HCT116 (cell line): ENCODE results near the gene LRP4. TPM values are rescaled to one million over a fixed set of nuclear protein-coding genes. Genes with fewer than 3 reads are reported as not detected.

Experiments used
- ATAC-seq: fragments of 200-7000 bp; cut with Tn5 transposase; 2 replicates; pipeline ENCODE4 v1.9.1; 2020; ENCODE audit warnings: mild to moderate bottlenecking, moderate library complexity
- BruUV-seq: library from RNA; stranded (reverse); fragments of 400-500 nt; replicated peaks from 2 replicates; lab custom pipeline; 2021; lab: Mats Ljungman, UMichigan
- CTCF ChIA-PET: fragments of 300-600 bp; sonication (Branson Sonifier 250); formaldehyde crosslinking; loops from one replicate; lab custom pipeline; 2021; ENCODE audit warnings: antibody characterized with exemption; lab: Charles Lee
- POLR2A ChIA-PET: fragments of 300-600, 350-600 bp; sonication (Branson Sonifier 250); formaldehyde crosslinking; loops from one replicate; lab custom pipeline; 2021; ENCODE audit warnings: antibody characterized with exemption; lab: Charles Lee
- RAD21 ChIA-PET, 2 experiments: fragments of 300-600 bp; sonication (Branson Sonifier 250); formaldehyde crosslinking; loops; one replicate each; lab custom pipeline; 2023; ENCODE audit warnings: low total read pairs in 2 of 2; ENCODE audit not compliant: uncharacterized antibody in 2 of 2, unreplicated experiment in 2 of 2, low non-redundant PET in 1 of 2; lab: Charles Lee
- DNase-seq: peaks from one replicate; pipeline ENCODE4 v3.0.0-alpha.2; 2010; ENCODE audit warnings: low read depth, low spot score
- H2AFZ ChIP-seq: fragments of 200-600 bp; shearing (Covaris generic), sonication (generic); 2 replicates; pipeline ENCODE4 v1.6.1; 2017; ENCODE audit warnings: low read depth, mixed run types, mixed read lengths, antibody characterized with exemption, low read length; ENCODE audit not compliant: poor library complexity, severe bottlenecking
- H3K27ac ChIP-seq: 2 replicates; pipeline ENCODE4 v1.5.1; 2012; ENCODE audit warnings: low read depth, low read length
- H3K27me3 ChIP-seq: fragments of 200-600 bp; sonication (generic); 2 replicates; pipeline ENCODE4 v1.6.1; 2016; ENCODE audit warnings: mixed run types, low read length, mixed read lengths; ENCODE audit not compliant: insufficient read depth
- H3K36me3 ChIP-seq, 2 experiments: fragments of 200-500 bp in 1 of 2; fragments of 200-600 bp in 1 of 2; sonication (Bioruptor generic) in 1 of 2; sonication (generic) in 1 of 2; 2 replicates each; pipeline versions ENCODE4 v1.5.1 to v1.6.1; 2014 to 2016; ENCODE audit warnings: low read length in 2 of 2, inconsistent platforms in 1 of 2, mixed read lengths in 1 of 2, mixed run types in 1 of 2; ENCODE audit not compliant: insufficient read depth in 2 of 2, control insufficient read depth in 1 of 2
- H3K4me1 ChIP-seq, 2 experiments: fragments of 200-600 bp in 1 of 2; sonication (generic) in 1 of 2; 2 replicates each; pipeline versions ENCODE4 v1.5.1 to v1.6.1; 2012 to 2017; ENCODE audit warnings: low read length in 2 of 2, inconsistent platforms in 1 of 2, mild to moderate bottlenecking in 1 of 2, mixed read lengths in 1 of 2, mixed run types in 1 of 2, moderate library complexity in 1 of 2; ENCODE audit not compliant: insufficient read depth in 2 of 2, control insufficient read depth in 1 of 2
- H3K4me2 ChIP-seq: fragments of 200-600 bp; sonication (generic); 2 replicates; pipeline ENCODE4 v1.6.1; 2017; ENCODE audit warnings: mixed run types, low read length, mixed read lengths
- H3K4me3 ChIP-seq, 2 experiments: fragments of 200-600 bp in 1 of 2; sonication (generic) in 1 of 2; replicated peaks in 1 of 2; 2 replicates each; pipeline ENCODE4 v1.5.1; 2011 to 2016; ENCODE audit warnings: low read length in 2 of 2, control low read depth in 1 of 2, low read depth in 1 of 2, mild to moderate bottlenecking in 1 of 2, mixed read lengths in 1 of 2, mixed run types in 1 of 2
- H3K79me2 ChIP-seq: fragments of 200-600 bp; sonication (generic); 2 replicates; pipeline ENCODE4 v1.6.1; 2017; ENCODE audit warnings: mild to moderate bottlenecking, mixed run types, low read length, moderate library complexity, mixed read lengths; ENCODE audit not compliant: insufficient read depth
- H3K9ac ChIP-seq: fragments of 200-600 bp; sonication (generic); 2 replicates; pipeline ENCODE4 v1.6.1; 2016; ENCODE audit warnings: low read length, mixed read lengths
- H3K9me2 ChIP-seq: fragments of 200-600 bp; sonication (generic), shearing (Covaris generic); 2 replicates; pipeline ENCODE4 v1.6.1; 2017; ENCODE audit warnings: mixed run types, mild to moderate bottlenecking, moderate library complexity; ENCODE audit not compliant: insufficient read depth
- H3K9me3 ChIP-seq, 2 experiments: fragments of 200-500 bp in 1 of 2; fragments of 200-600 bp in 1 of 2; sonication (Bioruptor generic) in 1 of 2; sonication (generic) in 1 of 2; 2 replicates each; pipeline ENCODE4 v1.6.1; 2014 to 2017; ENCODE audit warnings: low read length in 2 of 2, mixed read lengths in 2 of 2, inconsistent platforms in 1 of 2, low read depth in 1 of 2, mild to moderate bottlenecking in 1 of 2, mixed run types in 1 of 2, moderate library complexity in 1 of 2; ENCODE audit not compliant: control insufficient read depth in 1 of 2, insufficient read depth in 1 of 2
- H4K20me1 ChIP-seq: fragments of 200-600 bp; sonication (generic), shearing (Covaris generic); 2 replicates; pipeline ENCODE4 v1.6.1; 2017; ENCODE audit warnings: mixed run types, mild to moderate bottlenecking, moderate library complexity; ENCODE audit not compliant: insufficient read depth
- ATF3 ChIP-seq: IDR thresholded peaks from 2 replicates; pipeline ENCODE4 v1.6.1; 2012
- CBX3 ChIP-seq: IDR thresholded peaks from 2 replicates; pipeline ENCODE4 v1.6.1; 2012; ENCODE audit warnings: low read depth
- CEBPB ChIP-seq: IDR thresholded peaks from 2 replicates; pipeline ENCODE4 v1.6.1; 2012; ENCODE audit warnings: low read depth
- CTCF ChIP-seq, 3 experiments: fragments of 200-600 bp in 1 of 3; sonication (generic) in 1 of 3; IDR thresholded peaks in 2 of 3; conservative IDR thresholded peaks in 1 of 3; 2 replicates each; pipeline ENCODE4 v1.5.1; 2012 to 2017; ENCODE audit warnings: low read depth in 2 of 3, low read length in 2 of 3, antibody characterized with exemption in 1 of 3, borderline replicate concordance in 1 of 3, control low read depth in 1 of 3, mild to moderate bottlenecking in 1 of 3, mixed read lengths in 1 of 3, mixed run types in 1 of 3, moderate library complexity in 1 of 3; ENCODE audit not compliant: insufficient read depth in 1 of 3
- EGR1 ChIP-seq: IDR thresholded peaks from 2 replicates; pipeline ENCODE4 v1.6.1; 2012; ENCODE audit warnings: low read depth
- EZH2 ChIP-seq: fragments of 200-600 bp; sonication (generic); IDR thresholded peaks from 2 replicates; pipeline ENCODE4 v1.6.1; 2017; ENCODE audit warnings: antibody characterized with exemption, mixed run types
- EZH2phosphoT487 ChIP-seq: fragments of 200-600 bp; IDR thresholded peaks from 2 replicates; pipeline ENCODE4 v1.6.1; 2018; ENCODE audit warnings: antibody characterized with exemption, borderline replicate concordance
- JUND ChIP-seq: IDR thresholded peaks from 2 replicates; pipeline ENCODE4 v1.6.1; 2012
- POLR2A ChIP-seq: IDR thresholded peaks from 2 replicates; pipeline ENCODE4 v1.7.0; 2011; ENCODE audit warnings: borderline replicate concordance; ENCODE audit not compliant: insufficient read depth, insufficient read length; ENCODE audit errors: extremely low read depth
- RAD21 ChIP-seq: IDR thresholded peaks from 2 replicates; pipeline ENCODE4 v1.6.1; 2012; ENCODE audit warnings: low read depth, mild to moderate bottlenecking
- SP1 ChIP-seq: IDR thresholded peaks from 2 replicates; pipeline ENCODE4 v1.6.1; 2012; ENCODE audit warnings: low read depth
- ZBTB33 ChIP-seq: IDR thresholded peaks from 2 replicates; pipeline ENCODE4 v1.6.1; 2011; ENCODE audit warnings: mild to moderate bottlenecking, low read length, moderate library complexity; ENCODE audit not compliant: insufficient replicate concordance; ENCODE audit errors: extremely low read depth
- ZFX ChIP-seq: fragments of 450-650 bp; IDR thresholded peaks from 2 replicates; pipeline ENCODE4 v1.6.1; 2017
- ZNF274 ChIP-seq: fragments of 200-500 bp; sonication (Bioruptor generic); IDR thresholded peaks from 2 replicates; pipeline ENCODE4 v1.6.1; 2014; ENCODE audit warnings: mild to moderate bottlenecking, low read depth, low read length, inconsistent platforms
- intact Hi-C: fragments of 100-400 bp; cut with micrococcal nuclease; formaldehyde crosslinking; loops from 2 replicates; pipeline ENCODE4 v1.10.0; 2022
- total RNA-seq: library from RNA; stranded (reverse); gene quantifications from one replicate; pipeline ENCODE4 v1.2.1, GENCODE V29; 2021; ENCODE audit not compliant: unreplicated experiment

LRP4 gene
- total RNA-seq, 1 experiment from 2014 or later = 7.4 TPM

GRCh38 chr11:46951864-46952263 lies 33.5 kb upstream of the LRP4 start:
- H3K9me2 ChIP-seq = no peaks in the 10 kb centered on the region
- no peaks in the 10 kb centered on the region for H4K20me1 ChIP-seq
- H3K27ac ChIP-seq = no peak overlapping the region
- H3K9me3 ChIP-seq = no peaks in the 10 kb centered on the region
- no peak overlapping the region for H3K4me3 ChIP-seq
- no peaks in the 10 kb centered on the region for H3K27me3 ChIP-seq
- intact Hi-C loops = no loop called here
- H2AFZ ChIP-seq = no peak overlapping the region
- TF ChIP-seq POLR2A = no peak
- TF ChIP-seq CEBPB = no peak
- no peak for TF ChIP-seq CBX3
- TF ChIP-seq ZNF274 = no peak
- TF ChIP-seq ZFX = no peak
- no peak for TF ChIP-seq CTCF (IDR thresholded peaks at IDR 0.05 in 2 of 3, conservative IDR thresholded peaks at IDR 0.05 in 1 of 3; ENCODE audit: borderline replicate concordance in 1 of 3, insufficient read depth in 1 of 3, low read depth in 2 of 3, low read length in 2 of 3)
- TF ChIP-seq JUND = no peak
- no peak for TF ChIP-seq ATF3
- TF ChIP-seq RAD21 = no peak
- no peak for TF ChIP-seq SP1
- TF ChIP-seq EZH2 = no peak
- TF ChIP-seq EZH2phosphoT487 = no peak
- TF ChIP-seq ZBTB33 = no peak
- no peak for TF ChIP-seq EGR1
- no peaks in the 10 kb centered on the region for H3K79me2 ChIP-seq
- ChIA-PET CTCF (no interaction called here), POLR2A (no interaction called here), RAD21 (no interaction called here)
- no peak overlapping the region for H3K4me2 ChIP-seq
- ATAC-seq (no peak), DNase-seq (no peak)
- no peaks in the 10 kb centered on the region for H3K4me1 ChIP-seq
- no TSS peak for BruUV-seq
- no peaks in the 10 kb centered on the region for H3K36me3 ChIP-seq
- H3K9ac ChIP-seq = no peak overlapping the region
